PC-9 (cell line): Measurements from ENCODE around the gene CMBL. TPM values are rescaled to one million over a fixed set of nuclear protein-coding genes. Genes with fewer than 3 reads are reported as not detected.
A peak's percentile ranks its signal among the peaks of the same experiment; 100 is the strongest.

Experiments used
- BruUV-seq: library from RNA; stranded (reverse); fragments of 400-500 nt; replicated peaks from 2 replicates; lab custom pipeline; 2021; lab: Mats Ljungman, UMichigan
- CTCF ChIA-PET: fragments of 300-600 bp; sonication (Branson Sonifier 250); formaldehyde crosslinking; loops from one replicate; lab custom pipeline; 2022; ENCODE audit warnings: antibody characterized with exemption; lab: Charles Lee
- POLR2A ChIA-PET: fragments of 300-600 bp; sonication (Branson Sonifier 250); formaldehyde crosslinking; loops from one replicate; lab custom pipeline; 2022; ENCODE audit warnings: antibody characterized with exemption; ENCODE audit not compliant: unreplicated experiment; lab: Charles Lee
- DNase-seq, 2 experiments: peaks; one replicate each; pipeline versions ENCODE4 v3.0.0 to v3.0.0-alpha.2; 2015 to 2022; ENCODE audit warnings: mixed read lengths in 1 of 2
- H2AFZ ChIP-seq: fragments of 200-600 bp; sonication (generic); 2 replicates; pipeline ENCODE4 v1.8.1; 2017; ENCODE audit warnings: antibody characterized with exemption
- H3F3A ChIP-seq: fragments of 200-600 bp; sonication (generic); 2 replicates; pipeline ENCODE4 v1.8.1; 2017; ENCODE audit warnings: antibody characterized with exemption, mild to moderate bottlenecking, low read depth; ENCODE audit not compliant: insufficient read depth
- H3K27ac ChIP-seq: fragments of 200-600 bp; sonication (generic); 2 replicates; pipeline ENCODE4 v1.6.1; 2016; ENCODE audit warnings: mixed run types
- H3K27me3 ChIP-seq: fragments of 200-600 bp; sonication (generic); 2 replicates; pipeline ENCODE4 v1.6.1; 2016; ENCODE audit warnings: low read depth, mixed run types; ENCODE audit not compliant: insufficient read depth
- H3K36me3 ChIP-seq: fragments of 200-600 bp; sonication (generic); 2 replicates; pipeline ENCODE4 v1.6.1; 2016; ENCODE audit warnings: low read depth, mixed run types
- H3K4me1 ChIP-seq: fragments of 200-600 bp; sonication (generic); replicated peaks from 2 replicates; pipeline ENCODE4 v1.6.1; 2016; ENCODE audit warnings: mixed run types; ENCODE audit not compliant: insufficient read depth
- H3K4me2 ChIP-seq: fragments of 200-600 bp; sonication (generic); 2 replicates; pipeline ENCODE4 v1.6.1; 2017; ENCODE audit warnings: mixed run types
- H3K4me3 ChIP-seq: fragments of 200-600 bp; sonication (generic); 2 replicates; pipeline ENCODE4 v1.6.1; 2016; ENCODE audit warnings: mixed run types
- H3K79me2 ChIP-seq: fragments of 200-600 bp; sonication (generic); 2 replicates; pipeline ENCODE4 v1.6.1; 2017; ENCODE audit warnings: low read depth, mixed run types
- H3K9me2 ChIP-seq: fragments of 200-600 bp; sonication (generic); 2 replicates; pipeline ENCODE4 v1.8.1; 2017; ENCODE audit warnings: mild to moderate bottlenecking; ENCODE audit not compliant: insufficient read depth
- H3K9me3 ChIP-seq: fragments of 200-600 bp; sonication (generic); 2 replicates; pipeline ENCODE4 v1.8.1; 2016; ENCODE audit warnings: low read depth; ENCODE audit not compliant: insufficient read depth
- H4K20me1 ChIP-seq: fragments of 200-600 bp; sonication (generic); 2 replicates; pipeline ENCODE4 v1.8.1; 2017; ENCODE audit not compliant: insufficient read depth
- CTCF ChIP-seq: fragments of 200-600 bp; sonication (generic); conservative IDR thresholded peaks from 2 replicates; pipeline ENCODE4 v1.6.1; 2017; ENCODE audit warnings: mixed run types, antibody characterized with exemption, mild to moderate bottlenecking, moderate library complexity
- EZH2 ChIP-seq: fragments of 200-600 bp; sonication (generic); IDR thresholded peaks from 2 replicates; pipeline ENCODE4 v1.8.0; 2017; ENCODE audit warnings: antibody characterized with exemption, low read depth
- intact Hi-C: fragments of 100-400 bp; cut with micrococcal nuclease; formaldehyde crosslinking; loops from one replicate; pipeline ENCODE4 v1.10.0; 2022; ENCODE audit not compliant: unreplicated experiment
- total RNA-seq: library from RNA; stranded (reverse); gene quantifications from 2 replicates; pipeline ENCODE4 v1.2.3, GENCODE V29; 2021

The CMBL gene
- total RNA-seq, 1 experiment from 2014 or later = 286 TPM

DNA sequence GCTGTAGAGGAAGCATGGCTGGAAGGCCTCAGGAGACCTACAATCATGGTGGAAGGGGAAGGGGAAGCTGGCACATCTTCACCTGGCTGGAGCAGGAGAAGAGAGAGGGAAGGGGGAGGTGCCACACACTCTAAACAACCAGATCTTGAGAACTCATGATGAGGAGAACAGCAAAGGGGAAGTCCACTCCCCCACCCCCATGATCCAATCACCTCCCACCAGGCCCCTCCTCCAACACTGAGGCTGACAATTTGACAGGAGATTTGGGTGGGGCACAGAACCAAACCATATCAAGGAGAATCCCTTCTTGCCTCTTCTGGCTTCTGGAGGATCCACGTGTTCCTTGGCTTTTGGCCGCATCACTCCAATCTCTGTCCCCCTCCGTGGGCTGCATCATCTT, 13.1 kb upstream of the CMBL start:
- no peaks in the 10 kb centered on the region for H3K9me3 ChIP-seq
- intact Hi-C loops = no loop called here
- POLR2A ChIA-PET = no interaction called here
- H3K4me1 ChIP-seq = no peaks in the 10 kb centered on the region
- no peaks in the 10 kb centered on the region for H3K79me2 ChIP-seq
- H3K9me2 ChIP-seq = no peaks in the 10 kb centered on the region
- H4K20me1 ChIP-seq = no peaks in the 10 kb centered on the region
- no TSS peak for BruUV-seq
- H3K27ac ChIP-seq = no peak overlapping the region
- no peaks in the 10 kb centered on the region for H3F3A ChIP-seq
- no peak for DNase-seq
- no peak overlapping the region for H3K4me3 ChIP-seq
- no peak overlapping the region for H2AFZ ChIP-seq
- H3K36me3 ChIP-seq = no peaks in the 10 kb centered on the region
- H3K4me2 ChIP-seq = no peak overlapping the region
- CTCF ChIA-PET = interaction anchor here (0.6 kb wide), 2 partner anchors 88 to 96 kb away, joined by 3 read pairs; no protein-coding TSS in a partner anchor
- H3K27me3 ChIP-seq = no peaks in the 10 kb centered on the region
- TF ChIP-seq CTCF (no peak), EZH2 (no peak)

GRCh38 chr5:10319202-10319851, 11.6 kb upstream of the CMBL start:
- Histone ChIP-seq H3K79me2 (no peaks in the 10 kb centered on the region), H2AFZ (no peak overlapping the region), H3K4me2 (no peak overlapping the region), H3K27me3 (no peaks in the 10 kb centered on the region), H3K27ac (no peak overlapping the region), H3F3A (no peaks in the 10 kb centered on the region), H3K4me1 (no peaks in the 10 kb centered on the region), H3K4me3 (no peak overlapping the region), H3K36me3 (no peaks in the 10 kb centered on the region), H4K20me1 (no peaks in the 10 kb centered on the region), H3K9me2 (no peaks in the 10 kb centered on the region), H3K9me3 (no peaks in the 10 kb centered on the region)
- ChIA-PET POLR2A (interaction anchor here (0.8 kb wide), 1 partner anchor 34 kb away, joined by 4 read pairs; the partner anchor contains the start of gene MARCHF6), CTCF (interaction anchor here (0.6 kb wide), 3 partner anchors 18 to 76 kb away, joined by 3 to 5 read pairs (median 3); no protein-coding TSS in a partner anchor)
- DNase-seq = no peak
- no TSS peak for BruUV-seq
- intact Hi-C loops = no loop called here
- TF ChIP-seq CTCF = no peak

DNA sequence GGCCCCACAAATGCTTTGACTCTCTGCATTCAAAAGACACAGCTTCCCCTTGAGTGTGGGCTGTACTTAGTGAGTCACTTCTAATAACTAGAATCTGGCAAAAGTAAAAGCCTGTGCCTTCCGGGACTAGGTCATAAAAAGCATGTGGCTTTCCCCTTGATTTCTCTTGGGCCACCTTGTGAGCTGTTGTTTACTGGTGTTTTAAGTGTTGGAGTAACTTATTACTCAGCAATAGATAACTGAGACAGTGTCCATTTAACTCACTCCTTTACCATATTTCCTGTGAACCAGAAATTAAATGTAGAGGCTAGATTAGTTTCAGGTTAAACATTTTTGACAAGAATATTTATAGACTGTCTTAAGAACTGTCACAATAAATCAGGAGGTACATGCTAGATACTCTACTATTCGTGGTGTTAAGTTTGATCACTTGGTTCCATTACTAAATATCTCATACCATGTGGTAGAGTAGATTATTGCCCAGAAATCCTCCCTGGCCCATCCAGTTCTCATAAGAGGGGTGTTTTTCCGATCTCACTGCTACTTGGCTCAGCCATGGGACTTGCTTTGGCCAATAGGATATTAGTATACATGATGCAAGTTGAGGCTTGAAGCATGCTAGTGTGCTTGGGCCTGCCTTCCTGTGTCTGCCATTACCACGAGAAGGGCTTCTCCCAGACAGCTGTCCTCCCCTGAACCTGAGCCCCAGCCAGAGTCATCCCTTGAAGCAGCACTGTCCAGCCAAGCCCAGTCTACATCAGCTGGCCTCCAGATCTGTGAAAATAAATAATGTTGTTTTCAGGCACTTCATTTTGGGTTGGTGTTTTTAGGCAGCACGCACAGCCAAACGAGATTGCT, 10.4 kb upstream of the CMBL start:
- TF ChIP-seq EZH2 = no peak
- TF ChIP-seq CTCF = no peak
- H3K36me3 ChIP-seq = no peaks in the 10 kb centered on the region
- H3K27me3 ChIP-seq = no peaks in the 10 kb centered on the region
- H3K79me2 ChIP-seq = no peaks in the 10 kb centered on the region
- ChIA-PET CTCF (no interaction called here), POLR2A (interaction anchor here (0.8 kb wide), 1 partner anchor 35 kb away, joined by 4 read pairs; the partner anchor contains the start of gene MARCHF6)
- no peaks in the 10 kb centered on the region for H3K9me2 ChIP-seq
- no peak overlapping the region for H3K27ac ChIP-seq
- no peaks in the 10 kb centered on the region for H4K20me1 ChIP-seq
- H3K4me2 ChIP-seq = no peak overlapping the region
- intact Hi-C loops = no loop called here
- no peak for DNase-seq
- no TSS peak for BruUV-seq
- 0 out of 2 replicates have a peak overlapping the region, but pooled peaks have one; percentile 15 for H2AFZ ChIP-seq
- H3K4me3 ChIP-seq = no peak overlapping the region
- H3K4me1 ChIP-seq = no peaks in the 10 kb centered on the region
- no peaks in the 10 kb centered on the region for H3F3A ChIP-seq
- no peaks in the 10 kb centered on the region for H3K9me3 ChIP-seq
